Measurements from ENCODE around the gene KCNMA1.

DNA sequence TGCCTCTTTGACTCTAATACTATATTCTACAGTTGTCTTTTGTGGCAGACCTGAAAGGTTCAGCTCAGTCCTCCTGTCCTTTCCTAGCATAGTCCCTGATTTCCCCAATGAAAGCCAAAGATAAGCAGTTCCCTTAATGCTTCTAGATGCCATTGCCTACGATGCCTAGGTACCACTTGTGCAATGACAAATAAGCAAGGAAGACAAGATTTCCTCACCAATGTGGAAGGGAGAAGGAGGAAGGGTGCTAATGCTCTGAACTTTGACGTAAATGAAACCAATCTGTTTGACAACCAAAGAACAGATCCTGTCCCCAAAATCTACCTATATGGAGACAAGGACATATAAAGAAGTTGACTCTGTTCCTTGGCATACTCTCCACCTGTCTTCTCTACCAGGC, 393.3 kb downstream of the KCNMA1 start:
- TF ChIP-seq JUND (IDR thresholded peaks at IDR 0.05) (no peak), CTCF (IDR thresholded peaks at IDR 0.05) (no peak), ELF1 (IDR thresholded peaks at IDR 0.05) (no peak), ZBTB33 (IDR thresholded peaks at IDR 0.05; ENCODE audit: borderline replicate concordance, low read depth) (no peak), TAF1 (IDR thresholded peaks at IDR 0.05; ENCODE audit: borderline replicate concordance, low read depth, low read length) (no peak), POLR2AphosphoS5 (IDR thresholded peaks at IDR 0.05; ENCODE audit: low read depth, low read length) (no peak), EP300 (IDR thresholded peaks at IDR 0.05; ENCODE audit: borderline replicate concordance in 1 of 2, low read depth in 1 of 2, low read length in 1 of 2) (no peak), MEF2A (IDR thresholded peaks at IDR 0.05; ENCODE audit: borderline replicate concordance, low read depth) (no peak), RFX5 (IDR thresholded peaks at IDR 0.05; ENCODE audit: low read length) (no peak), GABPA (IDR thresholded peaks at IDR 0.05; ENCODE audit: low read depth) (no peak)
- TF ChIP-seq, protein P1, sequence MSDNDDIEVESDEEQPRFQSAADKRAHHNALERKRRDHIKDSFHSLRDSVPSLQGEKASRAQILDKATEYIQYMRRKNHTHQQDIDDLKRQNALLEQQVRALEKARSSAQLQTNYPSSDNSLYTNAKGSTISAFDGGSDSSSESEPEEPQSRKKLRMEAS (IDR thresholded peaks at IDR 0.05; ENCODE audit: low read depth) = no peak

Data from SK-N-SH (cell line).